SIG-M5 (cell line): ENCODE data around the gene FBXO8.
"Not testable (repeated sequence)": the region's sequence is repeated elsewhere in the genome, so short reads cannot be mapped to it uniquely, and the experiment has no call there.

Source experiments
- DNase-seq: peaks from one replicate; lab custom pipeline; 2025; lab: John Stamatoyannopoulos, UW

FBXO8 gene

GRCh38 chr4:174282836-174283506 lies 496 bp downstream of the FBXO8 start:
- DNase-seq = peak; percentile 91

- DNase-seq = no peak
These were observed 1.6 kb downstream of the FBXO8 start for GRCh38 chr4:174281901-174282300.

- DNase-seq = no peak
These were observed 2.2 kb downstream of the FBXO8 start for GRCh38 chr4:174281182-174281737.

GRCh38 chr4:174279433-174280155 lies 3.9 kb downstream of the FBXO8 start:
- DNase-seq = no peak

- no peak for DNase-seq
These were observed 5.0 kb downstream of the FBXO8 start for GRCh38 chr4:174278467-174278866.

GRCh38 chr4:174277433-174277832 lies 6.0 kb downstream of the FBXO8 start:
- DNase-seq = no peak

- DNase-seq = no peak
These were observed 8.4 kb downstream of the FBXO8 start for GRCh38 chr4:174275101-174275500.

- no peak for DNase-seq
These were observed 9.0 kb downstream of the FBXO8 start for GRCh38 chr4:174274436-174274835.

- no peak for DNase-seq
These were observed 9.5 kb downstream of the FBXO8 start for GRCh38 chr4:174273930-174274329.

- DNase-seq = no peak
These were observed 17.1 kb downstream of the FBXO8 start for GRCh38 chr4:174266416-174266815.

GRCh38 chr4:174265916-174266315 lies 17.6 kb downstream of the FBXO8 start:
- DNase-seq = no peak

- no peak for DNase-seq
These were observed 20.1 kb downstream of the FBXO8 start for GRCh38 chr4:174263445-174263736.

- DNase-seq = no peak
These were observed 20.6 kb downstream of the FBXO8 start for GRCh38 chr4:174262624-174263444.

GRCh38 chr4:174261432-174261831 lies 22.0 kb downstream of the FBXO8 start:
- DNase-seq = not testable (repeated sequence)

- DNase-seq = no peak
These were observed 23.4 kb downstream of the FBXO8 start for GRCh38 chr4:174260099-174260498.

- no peak for DNase-seq
These were observed 23.9 kb downstream of the FBXO8 start for GRCh38 chr4:174259580-174259979.

- DNase-seq = no peak
These were observed 27.2 kb downstream of the FBXO8 start for GRCh38 chr4:174256277-174256713.

- DNase-seq = no peak
These were observed 27.7 kb downstream of the FBXO8 start for GRCh38 chr4:174255786-174256185.

GRCh38 chr4:174255374-174255773 lies 28.1 kb downstream of the FBXO8 start:
- DNase-seq = no peak

- no peak for DNase-seq
These were observed 28.9 kb downstream of the FBXO8 start for GRCh38 chr4:174254613-174255012.

GRCh38 chr4:174252412-174252811 lies 31.1 kb downstream of the FBXO8 start:
- DNase-seq = no peak

- DNase-seq = no peak
These were observed 35.1 kb downstream of the FBXO8 start for GRCh38 chr4:174248407-174248806.

GRCh38 chr4:174245714-174246113 lies 37.8 kb downstream of the FBXO8 start:
- no peak for DNase-seq
